HG02642 (cell line): Measurements from ENCODE around the gene GRID2.

ENCODE experiments used
- ATAC-seq: cut with Tn5 transposase; IDR thresholded peaks from one replicate; pipeline ENCODE4 v1.9.1; 2021; ENCODE audit warnings: mild to moderate bottlenecking; ENCODE audit not compliant: unreplicated experiment, poor library complexity

GRID2 gene

DNA sequence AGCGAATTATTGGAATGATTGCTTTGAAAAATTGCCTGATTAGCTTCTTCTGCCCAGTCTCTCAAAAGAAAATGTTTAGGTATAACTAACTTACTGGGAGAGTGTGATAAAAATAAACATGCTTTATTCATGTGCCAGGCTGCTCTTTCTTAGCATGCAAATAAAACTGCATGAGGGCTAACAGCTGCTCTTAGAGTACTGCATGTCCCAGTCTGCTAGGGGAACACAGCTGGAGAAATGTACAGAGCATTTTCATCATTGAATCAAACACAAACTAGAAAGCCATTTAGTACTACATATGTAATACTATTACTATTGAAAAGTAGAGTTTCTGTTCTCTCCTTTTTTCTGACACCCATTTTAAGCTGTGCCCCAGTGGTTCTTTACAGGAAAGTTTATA lies 726.0 kb downstream of the GRID2 start:
- no peak for ATAC-seq

DNA sequence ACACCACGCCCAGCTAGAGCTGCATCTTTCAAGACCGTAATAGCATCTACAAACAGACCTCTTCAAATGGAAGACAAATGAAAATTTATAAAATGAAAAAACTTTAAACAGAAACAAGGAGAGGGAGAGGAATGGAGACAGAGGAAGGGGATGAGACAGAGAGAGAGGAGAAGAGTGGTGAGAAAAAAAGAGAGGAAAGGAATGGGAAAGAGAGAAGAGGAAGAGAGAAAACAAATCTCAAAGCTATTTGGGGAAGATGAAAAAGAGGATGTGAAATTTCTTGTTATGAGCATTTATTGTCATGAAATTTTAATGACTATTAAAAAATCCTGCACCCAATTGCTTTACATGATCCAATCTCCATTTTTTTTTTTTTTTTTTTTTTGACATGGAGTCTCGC lies 726.9 kb downstream of the GRID2 start:
- no peak for ATAC-seq

DNA sequence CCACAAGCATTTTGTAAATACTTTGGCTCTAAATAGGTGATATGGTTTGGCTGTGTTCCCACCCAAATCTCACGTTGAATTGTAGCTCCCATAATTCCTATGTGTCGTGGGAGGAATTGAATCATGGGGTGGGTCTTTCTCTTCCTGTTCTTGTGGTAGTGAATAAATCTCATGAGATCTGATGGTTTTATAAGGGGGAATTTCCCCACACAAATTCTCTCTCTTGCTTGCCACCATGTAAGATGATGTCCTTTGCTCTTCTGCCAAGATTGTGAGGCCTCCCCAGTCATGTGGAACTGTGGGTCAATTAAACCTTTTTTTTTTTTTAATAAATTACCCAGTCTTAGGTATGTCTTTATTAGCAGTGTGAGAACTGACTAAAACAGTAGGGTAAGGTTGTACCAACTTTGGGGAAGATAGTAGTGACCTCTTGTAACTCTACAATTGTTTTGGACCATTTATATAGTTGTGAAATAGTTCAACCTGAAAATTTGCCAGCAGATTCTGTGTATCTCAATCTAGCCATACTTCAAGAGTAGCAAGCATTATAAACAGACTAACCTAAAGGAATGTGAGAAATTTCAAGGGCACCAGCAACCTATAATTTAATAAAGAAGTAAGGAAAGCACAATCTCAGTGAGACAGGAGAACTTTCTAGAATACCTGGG lies 727.8 kb downstream of the GRID2 start:
- ATAC-seq, result no peak

DNA sequence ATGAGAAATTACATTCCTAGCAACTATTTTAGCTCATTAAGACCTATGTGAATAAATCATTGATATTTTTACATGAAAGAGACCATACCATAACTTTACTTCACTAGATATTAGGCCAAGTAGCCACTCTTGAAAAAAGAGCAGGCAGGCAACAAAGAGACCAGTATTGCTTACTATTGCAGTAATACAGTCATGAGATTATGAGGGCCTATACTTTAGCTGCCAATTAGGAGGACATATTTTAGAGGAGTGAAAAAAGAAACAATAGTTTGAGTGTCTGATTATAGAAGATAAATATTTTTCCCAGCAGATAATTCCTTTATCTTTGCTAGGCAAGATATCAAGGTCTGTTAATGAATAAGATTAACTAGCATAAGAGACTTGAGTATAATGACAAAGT lies 739.0 kb downstream of the GRID2 start:
- ATAC-seq, result no peak

DNA sequence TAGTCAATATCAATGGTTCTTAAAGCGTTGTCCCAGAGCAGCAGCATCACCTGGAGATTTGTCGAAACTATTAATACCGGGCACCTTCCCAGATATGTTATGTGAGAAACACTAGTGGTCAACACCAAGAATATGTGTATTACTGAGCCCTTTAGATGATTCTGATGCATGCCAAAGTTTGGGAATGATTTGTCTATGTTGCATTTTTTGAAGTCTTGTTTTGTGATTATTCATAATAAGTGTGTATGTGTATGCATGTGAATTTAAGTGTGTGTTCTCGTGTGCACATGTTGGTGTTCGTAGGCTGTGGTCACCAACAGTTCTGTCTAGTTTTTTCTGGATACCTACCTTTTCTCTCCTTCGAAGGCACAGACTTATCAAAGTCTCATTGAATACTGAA lies 749.4 kb downstream of the GRID2 start:
- ATAC-seq, result no peak

DNA sequence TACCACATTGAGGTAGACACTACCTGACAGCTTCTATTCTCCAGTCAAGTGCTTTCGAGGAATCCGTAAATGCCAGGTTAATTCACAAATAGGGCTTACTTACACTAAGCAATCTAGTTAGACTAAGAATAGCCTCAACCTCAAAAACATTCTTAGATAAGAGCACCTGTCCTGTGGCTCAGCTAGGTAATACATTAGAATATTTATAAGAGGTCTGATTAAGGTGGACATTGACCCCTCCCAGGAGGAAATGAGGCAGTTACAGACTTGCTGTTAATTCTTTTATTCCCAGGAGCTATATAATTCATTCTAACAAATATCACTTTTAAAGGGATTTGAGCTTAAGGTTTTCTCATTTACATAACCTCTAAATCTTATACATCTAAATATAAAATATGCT lies 758.1 kb downstream of the GRID2 start:
- no peak for ATAC-seq

DNA sequence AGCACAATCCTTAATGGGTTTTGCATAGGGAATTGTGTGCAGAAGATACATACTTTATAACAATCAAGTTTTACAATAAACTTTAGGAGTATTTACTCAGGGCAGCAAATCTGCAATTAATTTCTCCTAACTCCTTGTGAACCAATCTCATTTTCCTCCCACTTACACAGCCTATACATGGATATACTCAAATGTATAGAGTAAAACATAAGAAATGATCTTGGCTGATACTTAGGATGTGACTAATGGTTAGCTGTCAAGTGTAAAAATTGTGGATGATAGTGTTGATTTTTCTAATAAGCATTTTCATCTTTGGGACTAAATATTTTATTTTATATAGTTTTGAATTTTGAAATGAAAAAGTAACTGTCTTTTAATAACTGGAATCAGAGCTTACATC lies 759.6 kb downstream of the GRID2 start:
- no peak for ATAC-seq

DNA sequence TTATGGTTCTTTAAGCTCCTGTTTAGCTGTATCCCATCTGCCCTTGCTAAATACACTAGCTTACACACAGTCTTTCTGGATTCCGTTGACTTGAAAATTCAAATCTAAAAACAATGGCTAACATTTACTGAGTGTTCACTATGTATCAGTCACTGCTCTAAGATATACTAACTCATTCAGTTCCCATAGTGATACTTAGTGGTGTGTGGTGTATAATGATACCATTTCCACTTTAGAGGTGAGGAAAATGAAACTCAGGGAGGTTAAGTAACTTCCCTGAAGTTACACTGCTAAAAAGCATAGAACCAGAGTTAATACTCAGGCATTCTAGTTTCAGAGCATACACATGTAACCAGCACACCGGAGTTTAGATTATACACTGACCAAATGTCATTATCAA lies 762.0 kb downstream of the GRID2 start:
- no peak for ATAC-seq

DNA sequence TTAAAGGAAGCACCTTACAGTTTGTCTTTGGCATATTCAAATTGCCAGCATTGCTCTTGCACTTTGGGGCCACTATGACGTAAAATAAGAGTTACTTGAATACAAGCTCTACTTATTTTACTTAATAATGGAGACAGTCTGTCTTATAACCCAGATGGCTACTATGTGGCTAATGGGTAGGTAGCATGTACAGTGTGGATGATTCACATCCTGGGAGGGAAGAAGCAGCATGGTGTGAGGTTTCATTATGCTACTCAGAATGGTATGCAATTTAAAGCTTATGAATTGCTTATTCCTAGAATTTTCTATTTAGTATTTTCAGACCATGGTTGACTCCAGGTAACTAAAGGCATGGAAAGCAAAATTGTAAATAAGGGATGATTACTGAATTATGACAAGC lies 763.0 kb downstream of the GRID2 start:
- no peak for ATAC-seq

DNA sequence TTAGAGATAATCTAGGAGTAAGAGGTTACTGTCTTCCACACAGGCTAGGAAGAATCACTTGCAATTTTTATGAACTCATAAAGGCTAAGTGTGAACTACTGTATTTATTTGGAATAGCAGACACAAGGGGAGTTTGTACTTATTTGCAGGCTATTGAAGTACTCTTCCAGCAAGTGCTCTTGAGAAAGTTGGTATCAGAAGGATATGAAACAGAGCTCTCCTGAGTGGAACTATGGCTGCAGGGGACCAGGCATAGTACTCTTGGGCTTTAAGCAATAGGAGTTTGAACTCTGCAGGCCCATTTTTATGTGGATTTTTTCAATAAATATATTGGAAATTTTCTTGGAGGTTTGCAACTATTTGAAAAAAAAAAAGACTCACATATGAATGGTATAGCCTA lies 768.5 kb downstream of the GRID2 start:
- ATAC-seq, result no peak

DNA sequence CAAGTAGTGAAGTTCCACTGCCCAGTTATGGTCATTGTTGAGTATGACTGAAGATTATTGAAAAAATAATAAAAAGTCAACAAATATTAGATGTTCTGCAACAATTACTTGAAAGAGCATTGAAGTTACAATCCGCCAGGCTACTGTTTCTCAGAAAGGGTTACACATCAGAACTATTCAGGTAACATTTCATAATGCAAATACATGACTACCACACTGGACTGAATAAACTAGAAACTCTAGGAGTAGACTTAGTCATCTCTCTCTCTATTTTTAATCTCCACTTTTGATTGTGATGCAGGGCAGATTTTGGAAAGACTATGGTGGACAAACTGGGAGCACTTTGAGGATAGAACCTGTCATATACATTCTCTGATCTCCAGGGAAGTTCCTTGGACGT lies 776.5 kb downstream of the GRID2 start:
- no peak for ATAC-seq

DNA sequence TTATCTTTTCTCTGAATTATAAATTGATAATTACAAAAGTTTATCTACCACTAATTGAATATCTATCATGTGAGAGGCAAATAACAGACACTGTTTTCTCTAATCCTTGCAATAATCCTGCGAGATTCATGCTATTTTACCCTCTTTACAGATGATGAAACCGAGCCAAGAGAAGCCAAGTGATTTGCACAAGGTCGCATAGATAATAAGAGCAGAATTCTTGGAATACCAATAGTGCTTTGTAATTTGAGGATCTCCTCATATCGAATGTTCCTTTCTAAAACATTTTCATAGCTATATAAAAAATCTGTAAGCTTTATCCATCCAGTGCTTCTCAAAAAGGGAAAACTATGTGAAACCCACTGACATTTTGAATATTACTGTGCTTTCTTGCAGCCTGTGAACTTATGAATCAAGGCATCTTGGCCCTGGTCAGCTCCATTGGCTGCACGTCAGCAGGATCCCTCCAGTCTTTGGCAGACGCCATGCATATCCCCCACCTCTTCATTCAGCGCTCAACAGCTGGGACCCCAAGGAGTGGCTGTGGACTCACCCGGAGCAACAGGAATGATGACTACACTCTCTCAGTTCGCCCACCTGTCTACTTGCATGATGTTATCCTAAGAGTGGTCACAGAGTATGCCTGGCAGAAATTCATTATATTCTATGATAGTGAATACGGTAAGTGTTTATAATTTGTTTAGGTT lies 781.0 kb downstream of the GRID2 start:
- no peak for ATAC-seq

DNA sequence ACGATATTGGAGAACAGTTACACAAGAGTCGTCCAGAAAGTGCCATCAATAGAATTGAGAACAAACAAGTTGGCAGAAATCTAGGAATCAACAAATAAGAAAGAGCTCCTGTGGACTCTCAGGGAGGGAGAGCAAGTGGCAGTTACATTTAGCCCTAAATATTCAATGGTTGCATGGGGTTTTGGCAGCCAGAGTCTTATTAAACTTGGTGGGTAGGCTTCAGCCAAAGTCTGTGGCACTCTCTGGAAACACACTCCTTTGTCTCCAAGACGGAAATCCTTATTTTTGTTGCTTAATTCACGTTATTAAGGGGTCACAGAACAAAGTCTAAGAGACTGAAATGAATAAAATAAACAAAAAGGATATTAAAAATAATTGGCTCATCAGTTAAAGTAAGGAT lies 782.6 kb downstream of the GRID2 start:
- ATAC-seq, result no peak

DNA sequence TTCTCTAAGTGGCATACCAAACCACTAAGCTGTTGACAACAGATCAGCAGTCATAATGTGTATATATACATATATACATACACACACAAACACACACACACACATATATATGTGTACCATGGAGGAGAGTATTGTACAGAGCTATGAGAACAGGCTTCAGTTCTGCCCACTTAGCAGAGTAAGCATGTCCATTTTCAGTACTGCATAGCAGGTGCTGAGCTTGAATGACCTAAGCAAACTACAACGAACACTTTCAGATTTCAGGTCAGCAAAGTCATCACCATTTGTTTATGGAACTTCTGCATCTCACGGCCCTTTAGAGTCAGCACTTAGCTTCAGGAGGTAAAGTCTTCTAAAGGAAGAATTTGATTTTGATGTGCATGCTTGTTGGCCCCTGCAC lies 789.0 kb downstream of the GRID2 start:
- no peak for ATAC-seq

DNA sequence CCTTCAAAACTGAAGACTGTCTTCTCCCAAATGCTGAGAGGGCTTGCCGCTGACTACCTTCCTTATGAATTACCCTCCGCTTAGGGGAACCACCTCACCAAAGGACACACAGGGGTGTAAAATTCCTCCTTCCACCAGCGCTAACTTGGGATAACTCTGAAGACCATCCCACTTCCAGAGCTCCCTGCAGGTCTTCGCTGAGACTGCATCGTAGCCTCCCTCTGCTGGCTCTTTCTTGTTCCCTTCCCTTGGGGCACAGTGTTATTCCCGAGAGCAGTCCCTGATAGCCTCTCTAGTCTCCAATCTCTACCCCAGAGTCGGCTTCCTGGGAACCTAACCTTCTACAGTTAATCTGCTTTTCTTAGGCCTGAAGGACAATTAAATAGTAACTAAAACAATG lies 799.3 kb downstream of the GRID2 start:
- no peak for ATAC-seq

DNA sequence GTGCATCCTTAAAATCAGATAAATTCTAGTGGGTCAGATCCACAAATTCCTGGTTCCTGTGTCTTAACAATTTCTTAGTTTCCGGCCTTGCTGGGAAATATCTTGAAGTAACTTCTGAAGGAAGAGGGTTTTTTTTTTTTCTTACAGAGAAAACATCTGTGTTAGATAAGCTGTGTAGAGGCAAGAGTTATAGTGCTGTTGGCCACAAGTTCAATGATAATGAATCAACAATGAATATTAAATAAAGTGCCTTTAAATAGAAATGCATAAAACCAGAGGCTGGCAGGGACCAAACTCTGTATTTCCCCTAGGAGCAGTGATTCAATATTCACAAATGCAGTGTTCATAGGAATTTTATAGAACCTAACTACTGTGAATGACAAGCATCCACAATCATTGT lies 812.9 kb downstream of the GRID2 start:
- no peak for ATAC-seq

DNA sequence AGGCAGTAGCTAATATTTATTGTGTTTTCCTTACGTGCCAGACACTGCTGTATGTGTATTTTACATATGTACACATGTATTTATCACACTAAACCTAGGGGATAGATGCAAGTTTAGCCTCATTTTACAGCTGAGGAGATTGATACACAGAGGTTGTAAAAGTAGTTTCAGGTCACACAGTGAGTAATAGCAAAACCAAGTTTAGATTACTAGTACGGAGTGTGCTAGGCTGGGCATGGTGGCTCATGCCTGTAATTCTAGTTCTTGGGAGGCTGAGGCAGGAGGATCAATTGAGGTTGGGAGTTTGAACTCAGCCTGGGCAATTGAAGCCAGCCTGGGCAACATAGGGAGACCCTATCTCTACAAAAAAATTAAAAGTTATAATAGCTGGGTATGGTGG lies 823.7 kb downstream of the GRID2 start:
- ATAC-seq, result no peak

DNA sequence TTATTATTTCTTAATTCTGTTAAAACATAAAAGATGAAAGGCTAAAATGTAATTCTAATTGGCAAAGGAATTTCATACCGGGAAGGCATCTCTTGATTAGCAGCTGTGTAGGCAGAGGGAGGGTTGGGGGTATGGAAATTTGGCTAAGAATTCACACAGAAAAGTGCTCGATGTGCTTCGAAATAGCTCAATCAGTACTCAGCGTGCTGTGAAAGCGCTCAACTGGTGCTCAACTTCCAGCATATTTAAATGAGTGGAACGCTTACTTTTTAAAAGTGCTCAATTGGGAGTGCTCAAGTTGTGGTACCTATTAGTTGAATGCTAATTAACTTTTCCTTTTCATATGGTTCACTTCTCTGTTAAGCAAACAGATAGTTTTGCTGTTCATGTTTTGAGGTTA lies 828.9 kb downstream of the GRID2 start:
- ATAC-seq, result no peak

DNA sequence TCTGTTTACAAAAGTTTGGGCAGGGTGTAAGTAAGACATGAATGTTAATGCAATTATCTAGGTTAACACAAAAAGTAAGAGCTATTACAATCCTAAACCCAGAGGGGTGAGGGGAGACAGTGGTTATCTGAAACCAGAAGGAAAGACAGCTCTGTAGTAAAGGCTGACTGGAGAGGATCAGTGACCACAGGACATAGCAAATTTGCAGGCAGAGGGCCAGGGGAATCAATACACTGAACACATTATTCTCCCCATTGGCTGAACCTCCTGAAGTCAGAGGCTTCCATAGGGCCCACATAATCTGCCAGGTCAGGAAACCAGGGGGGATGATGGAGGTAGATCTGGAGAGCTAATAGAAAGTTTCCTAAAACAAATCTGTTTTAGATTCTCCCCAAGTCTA lies 835.4 kb downstream of the GRID2 start:
- no peak for ATAC-seq

DNA sequence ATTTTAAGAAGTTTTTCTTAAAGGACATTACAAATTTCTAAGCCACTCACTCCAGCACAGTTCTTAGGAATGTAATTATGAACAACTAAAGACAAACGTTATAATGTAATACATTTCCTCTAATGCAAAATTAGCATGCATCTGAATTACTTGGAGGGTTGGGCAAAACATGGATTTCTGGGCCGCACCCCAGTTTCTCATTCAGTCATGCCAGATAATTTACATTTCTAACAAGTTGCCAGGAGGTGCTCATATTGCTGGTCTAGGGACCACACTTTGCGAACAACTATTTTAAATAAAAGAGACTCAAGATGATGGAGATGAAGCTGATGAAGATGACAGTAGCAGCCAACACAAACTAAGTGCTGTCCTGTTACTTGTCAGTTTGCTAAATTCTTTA lies 840.1 kb downstream of the GRID2 start:
- no peak for ATAC-seq

DNA sequence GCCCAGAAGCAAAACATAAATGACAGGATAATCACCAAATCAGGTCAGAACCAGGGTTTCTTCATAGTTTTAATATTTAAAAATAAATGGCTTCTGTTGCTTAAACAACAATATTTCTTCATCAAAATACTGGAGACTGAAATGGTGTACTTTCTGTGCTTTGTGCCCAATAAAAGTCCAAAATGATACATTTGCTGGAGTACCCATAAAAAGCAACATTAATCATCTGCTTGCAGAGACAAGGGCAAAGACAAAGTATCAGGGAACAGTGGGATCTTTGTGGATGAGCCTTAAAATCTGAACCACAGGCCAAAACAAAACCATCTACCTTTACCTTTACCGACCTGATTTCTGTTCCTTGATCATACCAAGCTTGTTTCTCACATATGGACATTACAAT lies 840.9 kb downstream of the GRID2 start:
- ATAC-seq, result no peak

DNA sequence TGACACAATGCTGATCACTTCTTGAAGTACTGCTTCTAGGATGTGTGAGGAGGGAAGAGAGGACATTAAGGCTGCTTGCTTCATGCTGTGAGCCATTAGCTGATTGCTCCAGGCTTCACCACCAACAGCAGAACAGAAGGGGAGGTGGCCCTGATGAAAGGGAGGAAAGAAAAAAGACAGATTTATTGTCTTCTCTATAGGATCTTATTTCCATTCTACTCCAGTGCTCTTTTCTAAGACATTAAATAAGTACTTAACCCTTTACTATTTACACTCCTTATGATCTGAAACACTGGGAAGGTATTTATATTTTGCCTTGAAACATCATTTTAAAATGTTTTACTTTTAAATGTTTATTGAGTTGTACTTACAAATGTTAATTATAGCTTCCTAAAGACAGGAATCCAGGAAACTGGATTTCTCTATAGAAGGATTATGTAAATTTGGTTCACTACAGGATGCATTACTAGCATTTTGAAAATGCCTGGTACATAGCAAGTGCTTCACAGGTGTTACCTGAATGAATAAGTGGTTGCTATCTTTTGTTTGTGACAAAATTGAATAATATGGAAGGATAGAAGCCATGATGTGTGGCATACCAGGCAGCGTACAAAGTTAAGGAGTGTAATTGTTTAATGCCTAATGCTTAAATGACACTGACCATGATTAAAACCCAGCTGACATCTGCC lies 843.9 kb downstream of the GRID2 start:
- no peak for ATAC-seq
